Kidney glomerular epithelial cell (primary cell): ENCODE data around the gene SMAD5.

Source experiments
- DNase-seq: peaks from one replicate; lab custom pipeline; 2025; lab: John Stamatoyannopoulos, UW

The SMAD5 gene

DNA sequence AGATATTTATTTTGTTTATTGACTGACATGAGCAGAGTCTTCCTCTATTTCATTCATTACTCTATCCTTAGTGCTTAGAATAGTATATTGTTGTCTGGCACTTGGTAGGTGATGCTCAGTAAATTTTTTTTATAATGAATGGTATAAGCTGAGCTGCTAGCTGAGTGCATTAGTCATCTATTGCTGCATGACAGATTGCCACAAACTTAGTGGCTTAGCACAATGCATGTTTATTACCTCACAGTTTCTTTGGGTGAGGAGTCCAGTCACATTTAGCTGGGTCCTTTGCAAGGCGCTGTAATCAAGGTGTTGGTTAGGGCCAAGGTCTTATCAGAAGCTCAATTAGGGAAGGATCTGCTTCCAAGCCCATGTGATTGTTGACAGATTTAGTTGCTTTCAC lies 23.1 kb downstream of the SMAD5 start:
- no peak for DNase-seq

- DNase-seq = no peak
These were observed 24.9 kb downstream of the SMAD5 start for GRCh38 chr5:136157514-136157913.

- peak; percentile 20 for DNase-seq
These were observed 26.8 kb downstream of the SMAD5 start for GRCh38 chr5:136159457-136159856.

GRCh38 chr5:136162008-136162407 lies 29.4 kb downstream of the SMAD5 start:
- DNase-seq = peak; percentile 28

GRCh38 chr5:136164226-136164625 lies 31.6 kb downstream of the SMAD5 start:
- no peak for DNase-seq

DNA sequence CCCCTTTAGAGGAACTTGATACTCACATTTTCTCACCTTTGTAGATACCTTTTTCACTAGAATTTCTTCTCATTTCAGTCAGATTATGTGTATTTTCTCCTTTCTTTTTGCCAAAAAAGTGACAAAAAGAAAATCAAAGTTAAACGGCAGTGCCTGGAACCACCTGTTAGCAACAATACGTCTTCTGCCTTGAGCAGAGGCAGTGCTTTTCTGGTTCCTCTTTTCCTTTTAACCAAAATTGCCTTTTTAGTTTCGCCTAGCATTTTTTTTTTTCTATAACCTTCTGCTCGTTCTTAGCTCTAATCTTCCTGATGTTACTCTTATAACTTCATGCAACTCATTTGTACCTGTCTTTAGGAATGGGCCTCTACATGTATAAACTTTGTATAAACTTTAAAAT lies 34.3 kb downstream of the SMAD5 start:
- DNase-seq = no peak

DNA sequence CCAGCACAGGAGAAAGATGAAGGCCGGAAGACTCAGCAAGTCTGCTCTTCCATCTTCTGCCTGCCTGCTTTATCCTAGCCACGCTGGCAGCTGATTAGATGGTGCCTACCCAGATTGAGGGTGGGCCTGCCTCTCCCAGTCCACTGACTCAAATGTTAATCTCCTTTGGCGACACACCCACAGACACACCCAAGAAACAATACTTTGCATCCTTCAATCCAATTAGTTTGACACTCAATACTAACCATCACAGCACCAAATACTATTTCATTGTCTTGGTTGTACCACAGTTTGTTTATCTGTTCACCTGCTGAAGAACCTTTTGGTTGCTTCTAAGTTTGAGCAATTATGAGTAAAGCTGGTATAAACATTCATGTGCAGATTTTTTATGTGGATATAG lies 36.6 kb downstream of the SMAD5 start:
- DNase-seq = no peak

- DNase-seq = peak; percentile 43
These were observed 41.5 kb downstream of the SMAD5 start for GRCh38 chr5:136174021-136174659.

GRCh38 chr5:136182618-136183017 lies 50.0 kb downstream of the SMAD5 start:
- DNase-seq = no peak

GRCh38 chr5:136185974-136186665 lies 53.5 kb downstream of the SMAD5 start:
- DNase-seq = no peak

- no peak for DNase-seq
These were observed 54.2 kb downstream of the SMAD5 start for GRCh38 chr5:136186796-136187195.

DNA sequence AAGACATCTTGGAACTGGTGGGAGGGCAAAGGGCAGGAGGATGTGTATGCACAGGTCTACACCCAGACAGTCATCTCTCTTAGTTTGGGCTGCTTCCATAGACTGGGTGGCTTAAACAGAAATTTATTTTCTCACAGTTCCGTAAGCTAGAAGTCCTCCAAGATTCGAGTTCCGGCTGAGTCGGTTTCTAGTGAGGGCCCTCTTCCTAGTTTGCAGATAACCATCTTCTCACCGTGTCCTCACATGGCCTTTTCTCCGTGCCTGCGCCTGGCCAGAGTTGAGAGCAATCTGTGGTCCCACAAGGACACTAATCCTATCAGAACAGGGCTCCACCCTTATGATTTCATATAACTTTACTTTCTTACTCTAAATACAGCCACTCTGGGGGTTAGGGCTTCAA lies 56.2 kb downstream of the SMAD5 start:
- DNase-seq = no peak

DNA sequence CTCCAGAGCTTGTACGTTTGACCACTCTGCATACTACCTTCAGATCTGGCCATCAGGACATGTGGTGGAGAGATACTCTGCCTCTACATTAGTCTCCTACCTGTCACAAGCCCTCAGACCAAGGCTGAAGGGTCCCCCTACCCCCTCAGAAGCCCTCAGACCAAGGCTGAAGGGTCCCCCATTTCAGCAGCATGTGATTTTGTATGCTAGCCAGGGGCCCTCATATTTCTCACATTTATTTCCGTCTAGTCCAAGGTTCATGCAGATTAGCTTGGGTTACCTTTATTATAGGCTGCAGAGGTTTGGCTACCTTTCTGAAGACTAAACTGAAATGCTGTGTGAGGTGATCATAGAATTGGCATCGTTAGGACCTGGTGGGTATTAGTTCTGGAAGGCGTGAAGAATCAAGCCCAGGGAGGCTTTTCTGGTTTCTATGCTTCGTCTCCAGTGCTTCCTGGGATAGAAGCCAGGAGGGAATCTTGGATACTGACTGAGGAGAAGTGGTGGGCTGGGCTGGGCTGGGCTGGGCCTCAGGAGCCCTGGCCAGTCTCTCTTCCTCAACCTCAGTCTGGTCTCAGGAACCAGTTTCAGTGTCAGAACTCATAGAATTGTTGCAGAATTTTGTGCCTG lies 57.6 kb downstream of the SMAD5 start:
- no peak for DNase-seq

DNA sequence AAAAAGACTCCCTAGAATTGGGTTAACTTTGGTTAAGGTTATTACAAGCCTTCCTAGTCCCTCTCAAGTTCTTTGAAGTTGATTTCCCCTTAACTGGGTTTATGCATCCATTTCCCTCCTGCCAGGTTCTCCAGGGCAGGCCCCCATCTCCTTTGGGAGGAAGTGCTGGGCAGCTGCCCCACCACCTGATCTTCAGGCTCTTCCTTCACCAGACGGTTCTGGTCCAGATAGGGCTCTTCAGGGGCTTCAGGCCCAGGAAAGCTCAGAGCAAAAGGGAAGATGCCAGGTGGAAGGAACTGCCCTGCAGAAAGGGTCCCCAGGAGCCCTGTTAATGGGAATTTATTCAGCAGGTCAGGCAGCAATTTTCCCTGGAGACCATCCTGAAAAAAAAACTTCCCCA lies 58.3 kb downstream of the SMAD5 start:
- no peak for DNase-seq

GRCh38 chr5:136191304-136192014 lies 58.8 kb downstream of the SMAD5 start:
- DNase-seq = no peak

DNA sequence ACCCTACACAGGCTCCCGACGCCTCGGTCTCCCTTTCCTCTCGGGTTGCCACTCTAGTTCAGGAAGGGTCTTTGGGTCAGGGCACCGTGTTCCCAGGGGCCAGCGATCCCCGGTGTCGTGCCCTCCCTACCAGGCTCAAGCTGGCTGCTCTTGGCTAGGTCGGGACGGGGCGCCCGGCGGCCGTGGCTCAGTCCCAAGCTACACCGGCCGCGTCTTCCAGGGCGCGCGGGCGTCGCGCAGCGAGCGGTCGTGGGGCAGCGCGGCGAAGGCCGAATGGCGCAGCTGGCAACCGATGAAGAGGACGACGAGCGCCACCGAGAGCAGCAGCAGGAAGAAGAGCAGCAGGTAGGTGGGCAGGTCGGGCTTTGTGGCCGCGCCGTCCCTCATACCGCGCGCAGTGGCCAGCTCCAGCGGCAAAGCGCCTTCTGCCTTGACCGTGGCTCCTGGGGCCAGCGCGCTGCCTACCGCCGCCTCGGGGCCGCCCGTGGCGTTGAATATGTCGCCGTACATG lies 59.4 kb downstream of the SMAD5 start:
- peak; percentile 6 for DNase-seq

DNA sequence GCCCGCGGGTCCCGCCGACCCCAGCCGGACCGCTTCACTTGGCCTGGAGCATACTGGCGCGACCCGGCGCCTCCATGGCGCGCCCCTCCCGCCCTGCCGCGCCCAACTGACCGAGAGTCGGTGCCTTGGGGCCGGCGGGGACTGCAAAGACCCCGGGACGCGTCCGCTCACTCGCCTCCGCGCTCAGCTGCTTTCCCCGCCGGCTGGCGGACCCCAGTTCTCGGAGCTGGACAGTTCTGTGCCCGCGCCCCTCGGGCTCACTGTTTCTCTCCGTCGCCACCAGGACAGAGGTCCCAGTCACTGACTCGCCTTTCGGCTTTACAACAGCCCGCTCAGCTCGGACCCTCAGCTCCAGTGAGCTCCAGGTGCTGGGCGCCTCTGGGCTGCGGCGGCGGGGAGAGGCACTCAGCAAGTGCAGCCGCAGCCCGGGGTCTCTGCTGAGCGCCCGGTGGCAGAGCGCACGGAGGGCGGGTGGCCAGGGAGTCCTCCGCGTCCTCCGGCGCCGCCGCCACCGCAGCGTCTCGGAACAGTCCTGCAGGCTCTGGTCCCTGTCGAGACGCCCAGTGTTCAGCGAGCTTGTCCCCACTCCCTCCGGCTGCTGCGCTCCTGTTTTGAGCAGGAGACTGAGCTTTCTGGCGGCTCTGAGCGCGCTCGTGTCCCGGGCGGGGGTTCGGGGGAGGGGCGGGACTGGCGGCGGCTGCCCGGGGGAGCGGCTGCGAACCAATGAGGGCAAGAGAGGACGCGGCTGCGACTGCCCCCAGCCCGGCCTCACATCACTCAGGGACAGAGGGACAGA lies 60.1 kb downstream of the SMAD5 start, which contains the start of gene SMIM32:
Gene SMIM32 (minus strand): TSS at position 637 of the 796 bp plus-strand sequence. CDS start 638 bp downstream, outside the sequence.
- no peak for DNase-seq

DNA sequence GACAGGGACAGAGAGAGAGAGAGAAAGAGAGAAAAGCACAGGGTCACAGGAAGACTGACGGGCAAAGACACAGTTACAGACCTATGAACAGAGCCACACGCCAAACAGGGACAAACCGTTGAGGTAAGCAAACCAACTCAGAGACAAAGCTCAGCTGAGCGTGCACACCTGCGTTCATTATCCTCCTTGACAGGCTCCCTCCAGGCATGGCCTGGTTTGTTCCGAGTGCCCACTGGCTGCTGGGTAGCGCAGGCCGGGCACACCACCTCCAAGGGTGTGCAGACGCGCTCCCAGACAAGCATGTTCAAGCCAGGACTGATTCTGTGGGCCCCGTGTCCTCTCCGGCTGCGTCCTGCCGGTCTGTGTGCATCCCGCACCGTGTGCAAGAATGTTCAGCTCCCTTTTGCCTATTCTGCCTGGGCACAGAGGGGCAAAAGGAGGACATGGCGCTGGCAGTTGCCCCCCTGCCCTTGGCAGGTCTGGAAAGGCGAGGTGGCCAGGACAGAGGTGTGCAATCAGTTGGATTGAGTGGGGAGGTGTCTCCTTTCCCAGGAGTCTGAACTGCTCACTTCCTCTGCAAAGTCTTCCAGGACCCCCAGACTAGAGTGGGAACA lies 60.8 kb downstream of the SMAD5 start:
- no peak for DNase-seq

DNA sequence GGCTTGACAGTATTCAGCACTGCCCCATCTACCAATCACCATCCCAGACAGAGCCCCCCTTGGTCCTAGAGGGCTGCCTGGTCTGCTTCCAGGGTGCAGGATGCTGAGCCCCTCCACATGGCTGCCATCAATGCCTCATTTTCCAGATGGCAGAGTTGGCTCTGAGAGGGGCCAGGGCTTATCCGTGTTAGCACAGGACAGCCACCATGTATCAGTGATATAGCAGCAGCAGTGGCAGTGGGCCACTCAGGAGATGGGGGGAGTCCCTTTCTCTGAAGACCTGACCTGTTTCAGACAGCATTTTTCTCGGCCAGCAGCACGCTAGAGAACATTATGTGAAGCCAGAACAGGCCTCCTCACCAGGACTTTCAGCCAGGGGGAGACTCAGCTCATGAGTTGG lies 61.9 kb downstream of the SMAD5 start:
- DNase-seq = no peak

- no peak for DNase-seq
These were observed 63.6 kb downstream of the SMAD5 start for GRCh38 chr5:136195971-136196820.
